Caco-2 (cell line): ENCODE measurements around the gene TCERG1. TPM values are rescaled to one million over a fixed set of nuclear protein-coding genes. Genes with fewer than 3 reads are reported as not detected.

Experiments used
- BruUV-seq: library from RNA; stranded (reverse); fragments of 400-500 nt; replicated peaks from 2 replicates; lab custom pipeline; 2021; lab: Mats Ljungman, UMichigan
- CTCF ChIA-PET: fragments of 300-600 bp; sonication (Branson Sonifier 250); formaldehyde crosslinking; loops from one replicate; lab custom pipeline; 2022; ENCODE audit warnings: antibody characterized with exemption; lab: Charles Lee
- POLR2A ChIA-PET: fragments of 300-600 bp; sonication (Branson Sonifier 250); formaldehyde crosslinking; loops from one replicate; lab custom pipeline; 2022; ENCODE audit warnings: antibody characterized with exemption; lab: Charles Lee
- DNase-seq, 2 experiments: peaks; one replicate each; pipeline versions ENCODE4 v3.0.0 to v3.0.0-alpha.2; 2020 to 2022
- H3K27me3 ChIP-seq: replicated peaks from 2 replicates; pipeline ENCODE4 v1.6.0; 2011; ENCODE audit warnings: low read length; ENCODE audit not compliant: control insufficient read depth, insufficient read depth
- H3K36me3 ChIP-seq: 2 replicates; pipeline ENCODE4 v1.5.1; 2011; ENCODE audit warnings: low read length; ENCODE audit not compliant: control insufficient read depth, insufficient read depth
- H3K4me1 ChIP-seq: fragments of 250-450 bp; sonication (Bioruptor Pico); 2 replicates; pipeline ENCODE4 v1.5.1; 2020; ENCODE audit warnings: mild to moderate bottlenecking
- H3K4me3 ChIP-seq: 2 replicates; pipeline ENCODE4 v1.5.1; 2011; ENCODE audit warnings: low read depth, mild to moderate bottlenecking, control low read depth, low read length
- H3K9me3 ChIP-seq: fragments of 250-450 bp; sonication (Bioruptor Pico); 2 replicates; pipeline ENCODE4 v1.5.1; 2020; ENCODE audit warnings: mild to moderate bottlenecking, moderate library complexity
- H3K27ac Mint-ChIP-seq: one replicate; pipeline ENCODE4 v1.8.0; 2022; ENCODE audit warnings: mixed read lengths; ENCODE audit not compliant: unreplicated experiment
- H3K27me3 Mint-ChIP-seq: one replicate; pipeline ENCODE4 v1.8.0; 2022; ENCODE audit warnings: mixed read lengths; ENCODE audit not compliant: insufficient read depth, unreplicated experiment
- H3K36me3 Mint-ChIP-seq: one replicate; pipeline ENCODE4 v1.8.0; 2022; ENCODE audit warnings: mild to moderate bottlenecking, mixed read lengths; ENCODE audit not compliant: insufficient read depth, unreplicated experiment
- H3K4me1 Mint-ChIP-seq: one replicate; pipeline ENCODE4 v1.8.0; 2022; ENCODE audit warnings: low read depth, mixed read lengths; ENCODE audit not compliant: unreplicated experiment
- H3K4me3 Mint-ChIP-seq: one replicate; pipeline ENCODE4 v1.8.0; 2022; ENCODE audit warnings: mild to moderate bottlenecking, moderate library complexity, mixed read lengths; ENCODE audit not compliant: unreplicated experiment
- H3K9me3 Mint-ChIP-seq: one replicate; pipeline ENCODE4 v1.8.0; 2022; ENCODE audit warnings: mixed read lengths; ENCODE audit not compliant: unreplicated experiment
- intact Hi-C: fragments of 100-400 bp; cut with micrococcal nuclease; formaldehyde crosslinking; loops from one replicate; pipeline ENCODE4 v1.10.0; 2022; ENCODE audit not compliant: unreplicated experiment
- total RNA-seq: library from RNA; stranded (reverse); gene quantifications from 2 replicates; pipeline ENCODE4 v1.2.3, GENCODE V29; 2022
- TF ChIP-seq, protein P1 (sequence below), 2 experiments: fragments of 200-600 bp in 1 of 2; IDR thresholded peaks; 1 replicate in 1 of 2; 2 replicates in 1 of 2; pipeline versions ENCODE4 v1.5.1 to v1.8.0; 2011 to 2022; ENCODE audit warnings: antibody characterized with exemption in 1 of 2, control low read depth in 1 of 2, inconsistent platforms in 1 of 2, low read depth in 1 of 2, low read length in 1 of 2, mild to moderate bottlenecking in 1 of 2, moderate library complexity in 1 of 2; ENCODE audit not compliant: insufficient read depth in 1 of 2, severe bottlenecking in 1 of 2, unreplicated experiment in 1 of 2

The TCERG1 gene
- total RNA-seq, 1 experiment from 2014 or later, result 97.1 TPM

DNA sequence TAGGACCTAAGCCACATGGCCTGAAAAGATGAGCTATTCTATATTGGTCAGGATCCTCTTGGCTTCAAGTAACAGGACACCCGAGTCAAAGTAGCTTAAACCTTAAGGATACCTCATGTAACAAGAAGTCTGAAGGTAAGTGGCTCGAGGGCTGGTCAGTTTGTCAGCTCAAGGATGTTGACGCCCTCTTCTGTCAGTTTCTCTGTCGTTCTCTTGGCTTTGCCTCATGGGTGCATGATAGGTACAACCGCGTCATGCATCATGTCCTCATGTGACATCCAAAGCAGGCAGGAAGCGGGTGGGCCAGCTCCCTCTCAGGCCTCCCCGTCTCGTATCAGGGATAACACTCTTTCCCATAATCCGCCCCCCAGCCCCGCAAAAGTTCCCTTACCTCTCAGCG lies 22.1 kb upstream of the TCERG1 start:
- Histone ChIP-seq H3K27me3 (no peaks in the 10 kb centered on the region), H3K36me3 (no peaks in the 10 kb centered on the region), H3K4me3 (no peak overlapping the region), H3K9me3 (no peaks in the 10 kb centered on the region), H3K4me1 (no peaks in the 10 kb centered on the region)
- BruUV-seq, result no TSS peak
- Mint-ChIP-seq H3K4me1 (peaks cover 6% of the 10 kb centered on the region), H3K36me3 (no peaks in the 10 kb centered on the region), H3K9me3 (no peaks in the 10 kb centered on the region), H3K27me3 (peaks cover 12% of the 10 kb centered on the region), H3K27ac (no peak overlapping the region), H3K4me3 (no peak overlapping the region)
- intact Hi-C loops, result loop anchor here (10.0 kb wide), 1 partner anchor 290 kb away; no protein-coding TSS in a partner anchor
- POLR2A ChIA-PET, result no interaction called here
- TF ChIP-seq, protein P1, sequence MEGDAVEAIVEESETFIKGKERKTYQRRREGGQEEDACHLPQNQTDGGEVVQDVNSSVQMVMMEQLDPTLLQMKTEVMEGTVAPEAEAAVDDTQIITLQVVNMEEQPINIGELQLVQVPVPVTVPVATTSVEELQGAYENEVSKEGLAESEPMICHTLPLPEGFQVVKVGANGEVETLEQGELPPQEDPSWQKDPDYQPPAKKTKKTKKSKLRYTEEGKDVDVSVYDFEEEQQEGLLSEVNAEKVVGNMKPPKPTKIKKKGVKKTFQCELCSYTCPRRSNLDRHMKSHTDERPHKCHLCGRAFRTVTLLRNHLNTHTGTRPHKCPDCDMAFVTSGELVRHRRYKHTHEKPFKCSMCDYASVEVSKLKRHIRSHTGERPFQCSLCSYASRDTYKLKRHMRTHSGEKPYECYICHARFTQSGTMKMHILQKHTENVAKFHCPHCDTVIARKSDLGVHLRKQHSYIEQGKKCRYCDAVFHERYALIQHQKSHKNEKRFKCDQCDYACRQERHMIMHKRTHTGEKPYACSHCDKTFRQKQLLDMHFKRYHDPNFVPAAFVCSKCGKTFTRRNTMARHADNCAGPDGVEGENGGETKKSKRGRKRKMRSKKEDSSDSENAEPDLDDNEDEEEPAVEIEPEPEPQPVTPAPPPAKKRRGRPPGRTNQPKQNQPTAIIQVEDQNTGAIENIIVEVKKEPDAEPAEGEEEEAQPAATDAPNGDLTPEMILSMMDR (IDR thresholded peaks at IDR 0.05; ENCODE audit: insufficient read depth in 1 of 2, low read depth in 1 of 2, low read length in 1 of 2, severe bottlenecking in 1 of 2, unreplicated experiment in 1 of 2), result no peak
- DNase-seq, result no peak
- CTCF ChIA-PET, result interaction anchor here (1.0 kb wide), 1 partner anchor 135 kb away, joined by 4 read pairs; no protein-coding TSS in a partner anchor

DNA sequence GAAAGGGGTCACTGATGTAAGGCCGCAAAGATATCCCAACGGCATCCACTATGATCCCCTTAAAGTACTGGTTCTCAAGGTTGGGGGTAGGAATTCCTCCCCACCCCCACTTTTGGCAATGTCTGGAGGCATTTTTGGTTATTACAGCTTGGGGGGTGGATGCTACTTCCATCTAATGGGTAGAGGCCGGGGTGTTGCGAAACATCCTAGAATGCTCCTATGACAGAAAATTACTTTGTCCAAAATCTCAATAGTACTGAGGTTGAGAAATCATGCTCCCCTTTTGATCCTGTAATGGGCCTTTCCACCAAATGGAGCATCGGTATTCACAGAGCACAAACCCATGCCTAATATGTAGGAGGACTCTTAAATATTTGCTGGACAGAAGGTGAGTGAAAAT lies 20.8 kb upstream of the TCERG1 start:
- ChIA-PET POLR2A (no interaction called here), CTCF (no interaction called here)
- no peaks in the 10 kb centered on the region for H3K36me3 ChIP-seq
- BruUV-seq, result no TSS peak
- no peaks in the 10 kb centered on the region for H3K9me3 ChIP-seq
- intact Hi-C loops, result loop anchor here (10.0 kb wide), 1 partner anchor 292 kb away; no protein-coding TSS in a partner anchor
- no peaks in the 10 kb centered on the region for H3K4me1 ChIP-seq
- H3K27me3 ChIP-seq, result no peaks in the 10 kb centered on the region
- DNase-seq, result no peak
- no peak overlapping the region for H3K4me3 ChIP-seq
- H3K4me1 Mint-ChIP-seq, result peaks cover 6% of the 10 kb centered on the region
- no peak overlapping the region for H3K27ac Mint-ChIP-seq
- no peaks in the 10 kb centered on the region for H3K36me3 Mint-ChIP-seq
- H3K4me3 Mint-ChIP-seq, result no peak overlapping the region
- TF ChIP-seq, protein P1 (IDR thresholded peaks at IDR 0.05; ENCODE audit: insufficient read depth in 1 of 2, low read depth in 1 of 2, low read length in 1 of 2, severe bottlenecking in 1 of 2, unreplicated experiment in 1 of 2), result no peak
- H3K9me3 Mint-ChIP-seq, result no peaks in the 10 kb centered on the region
- peaks cover 11% of the 10 kb centered on the region for H3K27me3 Mint-ChIP-seq

DNA sequence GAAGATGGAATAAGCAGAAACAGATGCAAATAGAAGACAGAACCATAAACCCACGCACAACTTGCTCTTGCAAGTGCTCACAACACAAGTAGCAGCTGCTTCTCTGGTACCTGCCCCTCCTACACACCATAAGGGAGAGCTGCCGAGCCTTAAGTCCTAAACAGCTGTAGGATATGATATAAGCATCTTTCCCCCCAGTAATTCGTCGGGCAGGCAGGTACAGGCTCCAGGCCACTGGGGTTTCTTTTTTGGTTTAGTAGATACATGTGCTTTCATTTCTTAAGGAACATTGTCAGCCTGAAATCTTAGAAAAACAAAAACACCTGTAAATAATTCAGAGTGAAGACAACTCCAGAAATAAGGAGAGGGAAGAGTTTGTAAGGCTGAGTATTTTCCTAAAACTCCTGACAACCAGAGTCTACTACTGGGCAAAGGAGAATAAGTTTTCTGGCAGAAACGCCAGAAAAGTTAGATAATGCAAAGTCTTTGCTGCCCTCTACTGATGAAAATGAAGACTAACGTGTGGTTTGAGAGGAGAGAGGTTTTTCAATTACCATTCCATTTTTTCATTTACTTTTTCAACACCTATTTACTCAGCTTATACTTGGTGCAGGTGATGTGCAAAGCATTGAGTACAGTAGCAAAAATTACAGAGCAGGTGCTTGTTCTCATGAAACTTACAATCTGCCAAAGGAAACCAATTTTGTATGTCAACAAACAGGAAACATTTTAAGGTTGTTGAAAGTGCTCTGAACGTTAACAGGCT lies 20.1 kb upstream of the TCERG1 start:
- Mint-ChIP-seq H3K27ac (no peak overlapping the region), H3K4me1 (peaks cover 6% of the 10 kb centered on the region)

More for the DNA sequence above, 20.1 kb upstream of the TCERG1 start:
- H3K36me3 ChIP-seq, result no peaks in the 10 kb centered on the region
- H3K4me3 ChIP-seq, result no peak overlapping the region
- intact Hi-C loops, result loop anchor here (1.0 to 10.0 kb wide), 2 partner anchors 136 to 292 kb away; no protein-coding TSS in a partner anchor
- Mint-ChIP-seq H3K9me3 (no peaks in the 10 kb centered on the region), H3K4me3 (no peak overlapping the region), H3K36me3 (no peaks in the 10 kb centered on the region), H3K27me3 (peaks cover 8% of the 10 kb centered on the region)
- no peaks in the 10 kb centered on the region for H3K4me1 ChIP-seq
- ChIA-PET CTCF (interaction anchor here (0.7 to 1.5 kb wide), 2 partner anchors 9 to 16 kb away, joined by 3 read pairs; no protein-coding TSS in a partner anchor), POLR2A (no interaction called here)
- no TSS peak for BruUV-seq
- TF ChIP-seq, protein P1 (IDR thresholded peaks at IDR 0.05; ENCODE audit: insufficient read depth in 1 of 2, low read depth in 1 of 2, low read length in 1 of 2, severe bottlenecking in 1 of 2, unreplicated experiment in 1 of 2), result peak; percentile 46 to 58
- peak in 1 of 2 experiments; percentile 42 for DNase-seq
- no peaks in the 10 kb centered on the region for H3K27me3 ChIP-seq
- no peaks in the 10 kb centered on the region for H3K9me3 ChIP-seq
